ENCODE results near the gene HOXB7. TPM values are rescaled to one million over a fixed set of nuclear protein-coding genes. Genes with fewer than 3 reads are reported as not detected.

The HOXB7 gene
- total RNA-seq, 1 experiment from 2014 or later, result not detected

DNA sequence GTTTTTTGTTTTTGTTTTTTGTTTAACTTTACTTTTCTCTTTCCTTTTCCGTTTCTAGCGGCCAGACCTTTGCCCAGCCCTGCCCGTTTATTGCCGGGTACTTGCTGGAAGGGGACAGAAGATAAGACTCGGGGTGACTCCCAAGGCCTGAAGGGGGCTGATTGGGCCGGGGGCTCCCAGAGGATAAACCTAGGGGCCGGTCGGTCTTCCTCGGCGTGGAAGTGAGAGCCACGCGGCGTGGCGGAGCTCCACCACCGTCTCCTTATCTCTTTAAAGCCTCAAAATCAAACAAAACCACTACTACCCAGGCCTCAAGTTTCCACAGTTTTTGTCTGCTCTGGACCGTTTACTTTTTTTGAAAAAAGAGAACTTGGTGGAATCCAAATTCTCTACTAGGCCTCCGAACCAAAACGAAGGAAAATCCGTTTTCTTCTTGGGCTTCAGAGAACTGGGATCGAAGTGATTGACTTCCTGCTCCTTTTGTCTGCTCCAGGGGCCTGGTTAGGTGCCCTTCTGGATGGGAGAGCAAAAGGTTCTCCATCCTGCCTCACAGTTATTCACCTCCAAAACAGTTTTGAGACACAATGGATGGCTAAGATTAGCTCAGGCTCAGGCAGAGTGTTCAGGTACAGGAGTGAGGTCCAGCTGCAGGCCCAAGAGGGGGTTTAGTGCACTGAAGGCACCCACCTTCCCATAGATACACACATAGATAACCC, 23.8 kb upstream of the HOXB7 start:
- Histone ChIP-seq H2AFZ (ENCODE audit: low read length) (no peak overlapping the region), H2BK15ac (ENCODE audit: low read depth, low read length) (no peak overlapping the region), H3K4me1 (ENCODE audit: insufficient read depth, low read length) (no peaks in the 10 kb centered on the region; the same call in 1 of the 2 replicates), H3K9ac (ENCODE audit: extremely low read depth, insufficient read length, low read length) (no peak overlapping the region), H4K8ac (replicated peaks; ENCODE audit: insufficient read length, low read depth, low read length) (no peak overlapping the region), H3K27ac (ENCODE audit: insufficient read length, low read depth, low read length) (no peak overlapping the region), H3K23ac (ENCODE audit: insufficient read length, low read depth, low read length) (no peak overlapping the region), H3K79me1 (ENCODE audit: insufficient read depth, low read depth, low read length, poor library complexity, severe bottlenecking) (no peaks in the 10 kb centered on the region), H2BK20ac (ENCODE audit: low read depth, low read length, poor library complexity, severe bottlenecking) (no peak overlapping the region), H4K5ac (ENCODE audit: insufficient read length, low read depth, low read length) (no peak overlapping the region), H3K79me2 (ENCODE audit: insufficient read depth, low read length) (no peaks in the 10 kb centered on the region; the same call in 1 of the 2 replicates), H2BK12ac (ENCODE audit: insufficient read length, low read depth, low read length) (no peak overlapping the region), H2AK5ac (ENCODE audit: insufficient read length, low read length) (no peak overlapping the region), H3K18ac (ENCODE audit: insufficient read length, low read depth, low read length) (no peak overlapping the region), H3K4ac (ENCODE audit: low read depth, low read length) (no peak overlapping the region), H4K91ac (ENCODE audit: insufficient read length, low read depth, low read length) (no peak overlapping the region), H2BK120ac (ENCODE audit: low read depth, low read length, poor library complexity, severe bottlenecking) (no peak overlapping the region), H3K23me2 (ENCODE audit: insufficient read length, low read depth, low read length, poor library complexity, severe bottlenecking) (no peaks in the 10 kb centered on the region), H2BK5ac (ENCODE audit: insufficient read length, low read length) (no peak overlapping the region), H4K20me1 (ENCODE audit: control insufficient read depth, insufficient read depth, insufficient read length) (no peaks in the 10 kb centered on the region), H3T11ph (ENCODE audit: low read length) (no peak overlapping the region), H3K14ac (ENCODE audit: insufficient read depth, low read length) (no peak overlapping the region), H3K56ac (ENCODE audit: insufficient read length, low read depth, low read length) (no peak overlapping the region), H3K27me3 (ENCODE audit: insufficient read depth, low read length) (peaks cover 97% of the 10 kb centered on the region), H3K9me3 (ENCODE audit: control insufficient read depth, low read depth, low read length) (no peaks in the 10 kb centered on the region), H3K4me2 (ENCODE audit: insufficient read depth, insufficient read length, low read length) (no peak overlapping the region)
- Mint-ChIP-seq H3K27me3 (ENCODE audit: low read depth) (peaks cover 100% of the 10 kb centered on the region), H3K27ac (no peak overlapping the region), H3K4me1 (peaks cover 2 to 8% of the 10 kb centered on the region in 2 experiments; a peak in 2 of 4 replicates), H3K36me3 (ENCODE audit: insufficient read depth in 1 of 3, low read depth in 3 of 3) (peaks cover 0 to 1% (median 0%) of the 10 kb centered on the region in 3 experiments; a peak in 2 of 7 replicates), H3K4me3 (no peak overlapping the region), H3K9me3 (peaks cover 4 to 14% of the 10 kb centered on the region in 2 experiments; a peak in 4 of 5 replicates)
- DNase-seq, result no peak
- no CpG with 5 or more reads among the region's 20 CpGs for WGBS (ENCODE audit: extremely low coverage, insufficient read length, low lambda C conversion rate)
- TF ChIP-seq, protein P1, sequence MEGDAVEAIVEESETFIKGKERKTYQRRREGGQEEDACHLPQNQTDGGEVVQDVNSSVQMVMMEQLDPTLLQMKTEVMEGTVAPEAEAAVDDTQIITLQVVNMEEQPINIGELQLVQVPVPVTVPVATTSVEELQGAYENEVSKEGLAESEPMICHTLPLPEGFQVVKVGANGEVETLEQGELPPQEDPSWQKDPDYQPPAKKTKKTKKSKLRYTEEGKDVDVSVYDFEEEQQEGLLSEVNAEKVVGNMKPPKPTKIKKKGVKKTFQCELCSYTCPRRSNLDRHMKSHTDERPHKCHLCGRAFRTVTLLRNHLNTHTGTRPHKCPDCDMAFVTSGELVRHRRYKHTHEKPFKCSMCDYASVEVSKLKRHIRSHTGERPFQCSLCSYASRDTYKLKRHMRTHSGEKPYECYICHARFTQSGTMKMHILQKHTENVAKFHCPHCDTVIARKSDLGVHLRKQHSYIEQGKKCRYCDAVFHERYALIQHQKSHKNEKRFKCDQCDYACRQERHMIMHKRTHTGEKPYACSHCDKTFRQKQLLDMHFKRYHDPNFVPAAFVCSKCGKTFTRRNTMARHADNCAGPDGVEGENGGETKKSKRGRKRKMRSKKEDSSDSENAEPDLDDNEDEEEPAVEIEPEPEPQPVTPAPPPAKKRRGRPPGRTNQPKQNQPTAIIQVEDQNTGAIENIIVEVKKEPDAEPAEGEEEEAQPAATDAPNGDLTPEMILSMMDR (conservative IDR thresholded peaks at IDR 0.05), result no peak

Measured in H9 (cell line).